ENCODE measurements around the gene GET4.
"Not testable (repeated sequence)": the region's sequence is repeated elsewhere in the genome, so short reads cannot be mapped to it uniquely, and the experiment has no call there.

The GET4 gene

DNA sequence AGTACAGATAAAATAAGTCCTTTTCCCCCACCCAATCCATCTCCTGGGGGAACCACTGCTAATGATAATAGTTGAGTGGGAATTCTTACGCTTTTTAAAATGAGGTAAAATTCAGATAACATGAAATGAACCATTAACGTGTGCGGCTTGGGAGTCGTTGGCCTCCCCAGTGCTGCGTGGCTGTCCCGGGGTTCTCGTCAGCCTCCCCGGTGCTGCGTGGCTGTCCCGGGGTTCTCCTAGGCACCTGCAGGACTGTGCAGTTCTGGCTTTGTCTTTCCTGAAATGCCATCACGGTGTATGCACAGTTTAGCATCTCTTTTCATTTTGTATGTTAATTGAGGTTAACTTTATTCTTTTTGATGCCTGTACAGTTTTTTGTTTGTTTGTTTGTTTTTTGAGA, 30.6 kb upstream of the GET4 start:
- no peak for DNase-seq (ENCODE audit: low read depth)

- DNase-seq (ENCODE audit: low read depth), result not testable (repeated sequence)
Measured at GRCh38 chr7:846958-847650, 29.2 kb upstream of the GET4 start.

DNA sequence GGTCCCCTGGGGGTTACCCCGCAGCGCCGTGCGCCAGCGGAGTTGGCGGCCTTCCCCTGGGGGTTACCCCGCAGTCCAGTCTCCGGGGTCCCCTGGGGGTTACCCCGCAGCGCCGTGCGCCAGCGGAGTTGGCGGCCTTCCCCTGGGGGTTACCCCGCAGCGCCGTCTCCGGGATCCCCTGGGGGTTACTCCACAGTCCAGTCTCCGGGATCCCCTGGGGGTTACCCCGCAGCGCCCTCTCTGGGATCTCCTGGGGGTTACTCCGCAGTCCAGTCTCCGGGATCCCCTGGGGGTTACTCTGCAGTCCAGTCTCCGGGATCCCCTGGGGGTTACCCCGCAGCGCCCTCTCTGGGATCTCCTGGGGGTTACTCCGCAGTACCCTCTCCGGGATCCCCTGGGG, 28.6 kb upstream of the GET4 start:
- DNase-seq (ENCODE audit: low read depth), result not testable (repeated sequence)

DNA sequence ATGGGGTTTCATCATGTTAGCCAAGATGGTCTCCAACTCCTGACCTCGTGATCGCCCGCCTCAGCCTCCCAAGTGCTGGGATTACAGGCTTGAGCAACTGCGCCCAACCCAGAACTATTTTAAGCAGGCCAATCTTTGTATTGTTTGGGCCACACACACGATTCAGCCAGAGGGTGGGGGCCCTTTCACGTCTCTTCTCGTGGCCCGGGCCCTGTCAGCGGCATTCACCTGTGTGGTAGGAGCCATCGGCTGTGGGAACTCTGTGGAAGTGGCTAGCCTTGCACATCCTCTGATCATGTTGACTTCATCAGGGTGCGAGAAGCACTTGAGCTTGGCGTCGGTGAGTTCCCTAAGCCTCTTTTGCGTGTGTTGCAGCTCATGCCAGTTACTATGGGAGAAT, 27.2 kb upstream of the GET4 start:
- no peak for DNase-seq (ENCODE audit: low read depth)

GRCh38 chr7:849781-850180, 26.6 kb upstream of the GET4 start:
- no peak for DNase-seq (ENCODE audit: low read depth)

DNA sequence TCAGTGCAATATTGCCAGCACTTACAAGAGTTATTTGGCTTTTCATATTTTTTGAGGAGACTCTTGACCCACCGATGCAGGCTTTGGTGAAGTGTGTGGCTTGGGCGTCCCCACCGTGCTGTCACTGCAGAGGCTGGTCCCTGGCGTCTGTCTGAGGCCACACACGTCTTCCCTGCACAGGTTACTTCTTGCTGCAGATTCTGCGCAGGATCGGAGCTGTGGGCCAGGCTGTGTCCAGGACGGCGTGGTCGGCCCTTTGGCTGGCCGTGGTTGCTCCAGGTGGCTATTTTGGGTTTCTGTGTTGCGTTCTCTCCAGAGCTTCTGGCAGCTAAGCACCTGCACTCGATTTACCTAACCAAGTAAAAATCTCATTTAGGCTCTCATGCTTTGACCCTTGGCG, 25.1 kb upstream of the GET4 start:
- DNase-seq (ENCODE audit: low read depth), result no peak

GRCh38 chr7:853366-854117, 22.8 kb upstream of the GET4 start:
- no peak for DNase-seq (ENCODE audit: low read depth)

GRCh38 chr7:854118-854775, 22.1 kb upstream of the GET4 start:
- no peak for DNase-seq (ENCODE audit: low read depth)

- DNase-seq (ENCODE audit: low read depth), result no peak
Measured at GRCh38 chr7:855686-856369, 20.5 kb upstream of the GET4 start.

DNA sequence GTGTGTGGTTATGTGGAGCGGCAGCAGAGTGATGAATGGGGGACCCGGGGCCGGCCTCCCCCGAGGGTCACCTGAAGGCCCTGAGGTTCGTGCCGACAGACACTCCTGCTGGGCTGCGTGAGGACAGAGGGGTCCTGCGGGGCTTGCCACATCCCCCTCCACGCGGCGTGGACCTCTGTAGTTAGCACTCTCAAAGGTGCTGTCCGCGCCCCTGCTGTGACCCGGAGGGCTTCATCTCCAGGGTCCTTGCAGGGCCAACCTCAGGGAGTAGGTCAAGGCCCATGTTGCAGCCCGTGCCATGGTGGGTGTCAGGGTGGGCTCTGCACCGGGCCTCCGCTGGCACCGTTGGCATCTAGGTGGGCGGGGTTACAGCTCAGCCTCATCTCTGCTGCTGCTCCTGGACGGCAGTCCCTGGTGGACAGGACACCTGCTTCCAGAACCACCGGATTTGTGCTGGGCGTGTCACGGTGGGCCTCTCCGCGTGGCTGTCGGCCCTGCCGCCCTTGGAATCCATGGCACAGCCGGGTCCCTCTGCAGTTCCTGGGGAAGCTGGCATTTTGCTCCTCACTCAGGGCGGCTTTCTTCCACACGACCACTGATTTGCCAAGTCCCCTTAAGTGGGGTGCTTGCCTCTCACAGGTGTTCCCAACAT, 19.8 kb upstream of the GET4 start:
- DNase-seq (ENCODE audit: low read depth), result no peak

DNA sequence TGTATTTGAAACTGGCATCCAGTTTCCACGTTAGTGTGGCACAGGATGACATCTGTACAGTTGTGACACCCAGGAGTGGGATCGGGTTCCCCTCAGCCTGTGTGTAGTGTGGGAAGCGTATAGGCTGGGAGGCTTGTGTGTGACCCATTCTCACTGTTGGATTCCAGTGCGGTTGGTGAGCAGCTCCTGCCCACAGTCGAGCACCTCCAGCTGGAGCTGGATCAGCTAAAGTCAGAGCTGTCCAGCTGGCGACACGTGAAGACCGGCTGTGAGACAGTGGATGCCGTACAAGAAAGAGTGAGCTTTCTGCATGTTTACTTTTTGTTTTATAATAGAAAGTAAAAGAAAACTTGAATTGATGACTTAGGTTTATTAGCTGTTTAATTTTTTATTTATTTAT, 18.7 kb upstream of the GET4 start:
- no peak for DNase-seq (ENCODE audit: low read depth)

DNA sequence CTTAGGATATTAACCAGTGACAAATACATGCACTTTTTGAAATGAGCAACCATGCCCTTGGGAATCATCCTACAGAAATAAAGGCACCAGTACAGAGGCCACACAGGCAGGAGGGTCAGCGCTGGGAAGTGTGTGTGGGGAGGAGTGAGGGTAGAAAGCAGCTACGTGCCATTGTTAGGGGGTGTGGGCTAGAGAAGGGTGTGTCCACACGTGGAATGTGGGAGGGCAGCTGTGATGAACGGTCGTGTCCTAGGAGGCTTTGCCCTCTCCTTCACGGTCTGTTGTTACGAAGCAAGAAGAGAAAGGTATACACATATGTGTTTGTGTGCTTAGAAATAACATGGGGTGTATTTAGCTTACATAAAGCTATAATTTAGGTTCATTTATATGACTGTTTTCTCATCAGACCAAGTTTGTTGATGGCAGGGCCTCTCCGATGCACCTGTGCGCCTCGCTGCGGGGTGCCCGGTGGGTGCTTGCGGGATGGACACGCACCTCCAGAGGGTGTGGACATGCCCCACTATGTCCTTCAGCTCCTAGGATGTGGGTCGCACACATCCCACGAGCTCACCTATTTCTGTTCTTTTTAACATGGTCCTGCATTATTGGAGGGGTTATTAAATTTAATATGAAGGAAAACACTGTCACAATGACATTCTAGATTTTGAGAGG, 16.9 kb upstream of the GET4 start:
- DNase-seq (ENCODE audit: low read depth), result no peak

- DNase-seq (ENCODE audit: low read depth), result no peak
Measured at GRCh38 chr7:860149-860548, 16.2 kb upstream of the GET4 start.

- no peak for DNase-seq (ENCODE audit: low read depth)
Measured at GRCh38 chr7:861222-861621, 15.1 kb upstream of the GET4 start.

- DNase-seq (ENCODE audit: low read depth), result no peak
Measured at GRCh38 chr7:862157-862556, 14.2 kb upstream of the GET4 start.

- no peak for DNase-seq (ENCODE audit: low read depth)
Measured at GRCh38 chr7:863106-863505, 13.2 kb upstream of the GET4 start.

DNA sequence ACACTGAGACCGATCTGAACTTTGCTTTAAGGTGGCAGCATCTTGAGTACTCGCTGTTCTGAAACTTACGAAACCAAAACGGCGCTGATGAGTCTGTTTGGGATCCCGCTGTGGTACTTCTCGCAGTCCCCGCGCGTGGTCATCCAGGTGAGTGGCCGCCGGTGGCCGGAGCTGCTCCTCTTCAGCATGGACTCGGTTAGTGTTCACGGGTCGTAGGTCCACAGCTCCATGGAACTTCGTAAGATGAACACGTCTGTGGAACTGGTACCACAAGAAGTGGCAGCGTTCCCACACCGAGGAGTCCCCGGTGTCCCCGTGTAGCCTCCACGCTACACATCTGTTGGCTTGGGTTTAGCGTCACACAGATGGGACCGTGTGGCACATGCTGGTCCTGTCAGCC, 10.4 kb upstream of the GET4 start:
- DNase-seq (ENCODE audit: low read depth), result no peak

- DNase-seq (ENCODE audit: low read depth), result no peak
Measured at GRCh38 chr7:867001-867405, 9.4 kb upstream of the GET4 start.

GRCh38 chr7:867406-868188, 8.8 kb upstream of the GET4 start:
- no peak for DNase-seq (ENCODE audit: low read depth)

- no peak for DNase-seq (ENCODE audit: low read depth)
Measured at GRCh38 chr7:868189-868486, 8.2 kb upstream of the GET4 start.

GRCh38 chr7:869348-869747, 7.0 kb upstream of the GET4 start:
- no peak for DNase-seq (ENCODE audit: low read depth)

Measured in activated T-helper 9 cell treated with anti-CD3 and anti-CD28 coated beads, Interleukin-2, amount 50 U/mL, for 16 hours (primary cell).